Ovary (tissue), 9 donors: Measurements from ENCODE around the gene LARP4B. TPM values are rescaled to one million over a fixed set of nuclear protein-coding genes. Genes with fewer than 3 reads are reported as not detected.

ENCODE experiments used
- DNase-seq, 5 donors: peaks; one replicate each; pipeline ENCODE4 v3.0.0-alpha.2; 2019 to 2020
- H3K27ac ChIP-seq, 2 donors: fragments of 200-600 bp; one replicate each; pipeline versions ENCODE4 v1.5.1 to v1.8.0; 2019 to 2022
- H3K27me3 ChIP-seq: fragments of 200-600 bp; one replicate; pipeline ENCODE4 v1.8.0; 2022
- H3K36me3 ChIP-seq: fragments of 200-600 bp; sonication (generic); one replicate; pipeline ENCODE4 v1.5.1; 2019
- H3K4me1 ChIP-seq: one replicate; pipeline ENCODE4 v1.8.1; 2013; ENCODE audit warnings: mild to moderate bottlenecking, moderate library complexity; ENCODE audit not compliant: insufficient read depth
- H3K4me3 ChIP-seq: fragments of 200-600 bp; sonication (generic); one replicate; pipeline ENCODE4 v1.5.1; 2017
- H3K9me3 ChIP-seq, 2 donors: fragments of 200-600 bp in 1 of 2; sonication (generic) in 1 of 2; one replicate each; pipeline versions ENCODE4 v1.5.1 to v1.8.1; 2013 to 2019; ENCODE audit warnings: mild to moderate bottlenecking in 1 of 2, moderate library complexity in 1 of 2
- CTCF ChIP-seq, 3 donors: fragments of 450-650 bp in 2 of 3; fragments of 200-600 bp in 1 of 3; IDR thresholded peaks; one replicate each; pipeline versions ENCODE4 v1.5.1 to v1.8.0; 2016 to 2022; ENCODE audit warnings: antibody characterized with exemption in 3 of 3, mild to moderate bottlenecking in 1 of 3
- EP300 ChIP-seq: sonication (generic); formaldehyde crosslinking; IDR thresholded peaks from one replicate; pipeline ENCODE4 v1.6.1; 2017; ENCODE audit warnings: antibody characterized with exemption
- POLR2A ChIP-seq: fragments of 450-650 bp; IDR thresholded peaks from one replicate; pipeline ENCODE4 v1.6.1; 2017; ENCODE audit warnings: antibody characterized with exemption, mild to moderate bottlenecking, moderate library complexity
- WGBS, 3 donors: extraction: QIAGEN DNeasy Blood & Tissue Kit in 1 of 3; methylation state at CpG; one replicate each; pipeline versions ENCODE4 v1.1.5 to v1.1.7; 2013 to 2017; 5-methylcytosine and 5-hydroxymethylcytosine counted together
- intact Hi-C, 4 donors: fragments of 100-400 bp; cut with DNase I; formaldehyde crosslinking; loops; one replicate each; pipeline versions ENCODE4 v1.11.0 to v1.15.1; 2022 to 2023
- polyA plus RNA-seq, 2 donors: library from polyadenylated mRNA; stranded (reverse); fragments of 200-250 nt in 1 of 2; fragments of 350-450 nt in 1 of 2; fragmentation: Illumina TruSeq in 1 of 2; extraction: RNeasy Lipid Tissue Mini Kit (QIAGEN cat#74804) in 1 of 2; gene quantifications; one replicate each; pipeline ENCODE4 v1.2.3, GENCODE V29; 2013 to 2014
- total RNA-seq, 7 donors: library from RNA; depleted of rRNA in 2 of 7; stranded (reverse); fragments of >200 nt in 2 of 7; fragmentation: NEBNext Ultra II Directional in 3 of 7; extraction: Animal tissue kit (Norgen Biotek cat#: 25700) in 3 of 7; gene quantifications; one replicate each; pipeline versions ENCODE4 v1.1.0 to v1.2.4, GENCODE V29; 2016 to 2023
- donor health status: DM: no; HTN: no; CAD: no; lungs with moderate emphysema.
- donor health status: DM: no; HTN: no; CAD: no.
- donor health status: Bipolar disorder and iron deficiency.
- donor health status: DM: yes; HTN: yes; CAD: no.
- donor health status: DM: no; HTN: no; CAD: no.
- donor health status: DM: yes; HTN: yes; CAD: no.

Gene LARP4B
- total and polyA plus RNA-seq, 9 donors: 14.4 to 77.8 (median 54.4) TPM

DNA sequence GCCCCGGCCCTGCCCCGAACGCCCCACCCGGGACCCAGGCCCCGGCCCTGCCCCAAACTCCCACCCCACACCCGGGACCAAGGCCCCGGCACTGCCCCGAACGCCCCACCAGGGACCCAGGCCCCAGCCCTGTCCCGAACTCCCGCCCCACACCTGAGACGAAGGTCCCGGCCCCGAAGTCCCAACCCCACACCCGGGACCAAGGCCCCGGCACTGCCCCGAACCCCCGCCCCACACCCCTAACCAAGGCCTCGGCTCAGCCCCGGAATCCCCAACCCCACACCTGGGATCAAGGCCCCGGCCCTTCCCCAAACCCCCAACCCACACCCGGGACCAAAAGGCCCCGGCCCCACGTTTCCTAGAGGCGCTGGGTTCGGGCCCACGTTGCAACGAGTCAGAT lies 1.1 kb upstream of the LARP4B start:
- Histone ChIP-seq H3K27ac (peak overlapping the region in 1 of 2 donors; percentile 95), H3K4me1 (peaks cover 7% of the 10 kb centered on the region), H3K9me3 (no peaks in the 10 kb centered on the region), H3K36me3 (no peaks in the 10 kb centered on the region), H3K4me3 (peak overlapping the region; percentile 85), H3K27me3 (no peaks in the 10 kb centered on the region)
- TF ChIP-seq CTCF (IDR thresholded peaks at IDR 0.05) (no peak), EP300 (no peak), POLR2A (no peak)
- WGBS, 3 donors: 78 to 88% (median 87%) methylated on average over 11 to 28 of the region's 28 CpGs
- intact Hi-C loops: loop anchor here in 3 of 4 donors (5.0 to 10.0 kb wide), 3 partner anchors 55 to 240 kb away; partner anchors contain the start of genes GTPBP4 (in 1 of the 3) and WDR37 (in 1 of the 3)
- peak; percentile 17 to 61 (median 47) for DNase-seq

DNA sequence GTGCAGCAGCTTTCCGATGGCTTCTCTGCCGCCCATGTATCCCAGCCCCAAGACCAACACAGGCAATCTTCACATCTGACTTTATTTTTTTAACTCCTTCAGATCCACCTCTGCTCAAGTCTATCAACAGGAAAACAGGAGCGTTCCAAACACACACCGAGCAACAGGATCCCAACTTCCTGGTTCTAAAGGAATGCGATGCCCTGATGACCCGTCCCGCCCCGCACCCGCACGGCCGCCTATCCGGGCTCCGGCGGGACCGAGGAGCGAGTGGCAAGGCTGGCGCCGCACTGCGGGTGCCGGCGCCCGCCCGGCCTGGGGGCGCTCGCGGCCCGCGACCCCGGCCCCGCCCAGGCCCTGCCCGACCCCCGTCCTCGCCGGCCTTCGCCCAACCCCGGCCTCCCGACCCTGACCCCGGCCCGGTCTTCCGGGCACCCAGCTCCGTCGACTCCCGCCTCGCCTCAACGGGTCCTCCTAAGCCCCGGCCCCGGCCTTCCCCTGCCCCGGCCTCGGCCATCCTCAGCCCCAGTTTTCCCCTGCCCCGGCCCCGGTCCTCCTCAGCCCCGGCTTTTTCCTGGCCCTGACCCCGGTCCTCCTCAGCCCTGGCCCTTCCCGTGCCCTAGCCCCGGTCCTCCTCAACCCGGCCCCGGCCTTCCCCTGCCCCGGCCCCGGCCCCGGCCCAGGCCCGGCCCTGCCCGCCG lies 730 bp downstream of the LARP4B start:
- DNase-seq: peak; percentile 30 to 60 (median 55)
- Histone ChIP-seq H3K4me3 (peak overlapping the region; percentile 85), H3K27me3 (no peaks in the 10 kb centered on the region), H3K9me3 (no peaks in the 10 kb centered on the region), H3K4me1 (peaks cover 9% of the 10 kb centered on the region), H3K27ac (peak overlapping the region; percentile 81 to 89), H3K36me3 (no peaks in the 10 kb centered on the region)
- TF ChIP-seq POLR2A (no peak), CTCF (IDR thresholded peaks at IDR 0.05) (no peak), EP300 (no peak)
- 0 to 1% (median 1%) methylated on average over 22 to 63 of the region's 63 CpGs for WGBS, 3 donors
- intact Hi-C loops: loop anchor here in 3 of 4 donors (2.0 to 10.0 kb wide), 4 partner anchors 57 to 238 kb away; partner anchors contain the start of genes GTPBP4 (in 1 of the 3), IDI1 (in 1 of the 3) and WDR37 (in 1 of the 3)

- intact Hi-C loops: loop anchor here in 3 of 4 donors (2.0 to 10.0 kb wide), 4 partner anchors 57 to 238 kb away; partner anchors contain the start of genes GTPBP4 (in 1 of the 3), IDI1 (in 1 of the 3) and WDR37 (in 1 of the 3)
These were observed 1.4 kb downstream of the LARP4B start for GRCh38 chr10:929960-930624.

More at GRCh38 chr10:929960-930624, 1.4 kb downstream of the LARP4B start:
- TF ChIP-seq POLR2A (no peak), CTCF (IDR thresholded peaks at IDR 0.05) (no peak), EP300 (no peak)
- no peak for DNase-seq
- Histone ChIP-seq H3K27me3 (no peaks in the 10 kb centered on the region), H3K27ac (no peak overlapping the region), H3K9me3 (no peaks in the 10 kb centered on the region), H3K4me1 (peaks cover 9% of the 10 kb centered on the region), H3K4me3 (peak overlapping the region; percentile 85), H3K36me3 (no peaks in the 10 kb centered on the region)
- WGBS, 3 donors: 6% methylated on average over 14 of the region's 14 CpGs
